Measurements from ENCODE around the gene HGD.

GRCh38 chr3:120730576-120731542, 48.8 kb upstream of the HGD start:
- no peak for TF ChIP-seq CTCF (conservative IDR thresholded peaks at IDR 0.05 in 1 of 2, IDR thresholded peaks at IDR 0.05 in 1 of 2; ENCODE audit: low read depth in 1 of 2, low read length in 2 of 2)
- TF ChIP-seq EZH2 (IDR thresholded peaks at IDR 0.05; ENCODE audit: low read length, missing control alignments) = no peak

Measured in fibroblast of lung (primary cell).